ENCODE results near the gene HTR3D.

- TF ChIP-seq PRDM15 (CRISPR knock-in tag; IDR thresholded peaks at IDR 0.05) (no peak), USF2 (CRISPR knock-in tag; IDR thresholded peaks at IDR 0.05) (no peak), SP1 (CRISPR knock-in tag; conservative IDR thresholded peaks at IDR 0.05) (no peak)
Observed at GRCh38 chr3:184008161-184008560, 23.4 kb upstream of the HTR3D start.

Measured in WTC11 (cell line).